ENCODE results near the gene SVEP1. TPM values are rescaled to one million over a fixed set of nuclear protein-coding genes. Genes with fewer than 3 reads are reported as not detected.

Gene SVEP1
- total RNA-seq, 2 donors from 2014 or later = 32.0 to 53.6 TPM

DNA sequence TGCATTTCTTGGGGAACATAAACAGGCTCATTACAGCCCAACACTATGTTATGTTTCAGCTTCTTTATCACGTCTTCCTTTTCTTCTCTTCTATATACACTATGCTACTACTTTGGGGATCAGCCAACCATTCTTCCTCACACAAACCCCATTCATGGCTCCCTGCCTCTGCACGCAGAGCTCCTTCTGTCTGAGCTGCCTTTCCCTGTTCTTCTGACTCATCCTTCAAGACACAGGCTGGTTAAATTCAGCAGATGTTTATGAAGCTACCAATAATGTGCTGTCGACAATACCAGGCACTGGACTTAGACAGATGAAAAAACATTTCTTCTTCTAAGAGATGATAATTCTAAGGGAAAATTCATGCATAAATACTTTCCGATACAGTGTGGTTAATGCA, 139.4 kb downstream of the SVEP1 start:
- no peaks in the 10 kb centered on the region for H3K27me3 ChIP-seq (replicated peaks; ENCODE audit: insufficient read depth)
- ATAC-seq (ENCODE audit: insufficient number of reproducible peaks, low FRiP score, low read depth) = no peak
- H3K36me3 ChIP-seq = no peaks in the 10 kb centered on the region
- H3K4me3 ChIP-seq = no peak overlapping the region
- no peak for DNase-seq (ENCODE audit: low spot score)
- H3K9me3 ChIP-seq = no peaks in the 10 kb centered on the region
- no peaks in the 10 kb centered on the region for H3K4me1 ChIP-seq (ENCODE audit: control insufficient read depth in 1 of 2, low read depth in 2 of 2)
- no peak overlapping the region for H3K27ac ChIP-seq
- TF ChIP-seq, protein P1, sequence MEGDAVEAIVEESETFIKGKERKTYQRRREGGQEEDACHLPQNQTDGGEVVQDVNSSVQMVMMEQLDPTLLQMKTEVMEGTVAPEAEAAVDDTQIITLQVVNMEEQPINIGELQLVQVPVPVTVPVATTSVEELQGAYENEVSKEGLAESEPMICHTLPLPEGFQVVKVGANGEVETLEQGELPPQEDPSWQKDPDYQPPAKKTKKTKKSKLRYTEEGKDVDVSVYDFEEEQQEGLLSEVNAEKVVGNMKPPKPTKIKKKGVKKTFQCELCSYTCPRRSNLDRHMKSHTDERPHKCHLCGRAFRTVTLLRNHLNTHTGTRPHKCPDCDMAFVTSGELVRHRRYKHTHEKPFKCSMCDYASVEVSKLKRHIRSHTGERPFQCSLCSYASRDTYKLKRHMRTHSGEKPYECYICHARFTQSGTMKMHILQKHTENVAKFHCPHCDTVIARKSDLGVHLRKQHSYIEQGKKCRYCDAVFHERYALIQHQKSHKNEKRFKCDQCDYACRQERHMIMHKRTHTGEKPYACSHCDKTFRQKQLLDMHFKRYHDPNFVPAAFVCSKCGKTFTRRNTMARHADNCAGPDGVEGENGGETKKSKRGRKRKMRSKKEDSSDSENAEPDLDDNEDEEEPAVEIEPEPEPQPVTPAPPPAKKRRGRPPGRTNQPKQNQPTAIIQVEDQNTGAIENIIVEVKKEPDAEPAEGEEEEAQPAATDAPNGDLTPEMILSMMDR (IDR thresholded peaks at IDR 0.05) = no peak

GRCh38 chr9:110432253-110432652, 147.3 kb downstream of the SVEP1 start:
- Histone ChIP-seq H3K4me3 (no peak overlapping the region), H3K27me3 (replicated peaks; ENCODE audit: insufficient read depth) (no peaks in the 10 kb centered on the region), H3K27ac (no peak overlapping the region), H3K36me3 (peaks cover 15% of the 10 kb centered on the region), H3K9me3 (no peaks in the 10 kb centered on the region), H3K4me1 (ENCODE audit: control insufficient read depth in 1 of 2, low read depth in 2 of 2) (no peaks in the 10 kb centered on the region)
- no peak for DNase-seq (ENCODE audit: low spot score)
- ATAC-seq (ENCODE audit: insufficient number of reproducible peaks, low FRiP score, low read depth) = no peak
- TF ChIP-seq, protein P1 (IDR thresholded peaks at IDR 0.05) = no peak

- Histone ChIP-seq H3K27me3 (replicated peaks; ENCODE audit: insufficient read depth) (no peaks in the 10 kb centered on the region), H3K4me3 (no peak overlapping the region), H3K36me3 (peaks cover 15% of the 10 kb centered on the region), H3K9me3 (no peaks in the 10 kb centered on the region), H3K4me1 (ENCODE audit: control insufficient read depth in 1 of 2, low read depth in 2 of 2) (no peaks in the 10 kb centered on the region), H3K27ac (no peak overlapping the region)
- DNase-seq (ENCODE audit: low spot score) (no peak), ATAC-seq (ENCODE audit: insufficient number of reproducible peaks, low FRiP score, low read depth) (no peak)
- TF ChIP-seq, protein P1 (IDR thresholded peaks at IDR 0.05) = no peak
These were observed 150.1 kb downstream of the SVEP1 start for GRCh38 chr9:110429453-110429852.

- Histone ChIP-seq H3K36me3 (peaks cover 11% of the 10 kb centered on the region), H3K9me3 (no peaks in the 10 kb centered on the region), H3K27me3 (replicated peaks; ENCODE audit: insufficient read depth) (no peaks in the 10 kb centered on the region), H3K4me3 (no peak overlapping the region), H3K4me1 (ENCODE audit: control insufficient read depth in 1 of 2, low read depth in 2 of 2) (no peaks in the 10 kb centered on the region), H3K27ac (no peak overlapping the region)
- ATAC-seq (ENCODE audit: insufficient number of reproducible peaks, low FRiP score, low read depth) = no peak
- TF ChIP-seq, protein P1 (IDR thresholded peaks at IDR 0.05) = peak; percentile 30
- DNase-seq (ENCODE audit: low spot score) = no peak
These were observed 151.9 kb downstream of the SVEP1 start for GRCh38 chr9:110427497-110428104.

- TF ChIP-seq, protein P1 (IDR thresholded peaks at IDR 0.05) = no peak
- H3K4me3 ChIP-seq = no peak overlapping the region
- ATAC-seq (ENCODE audit: insufficient number of reproducible peaks, low FRiP score, low read depth) (no peak), DNase-seq (ENCODE audit: low spot score) (no peak)
- H3K4me1 ChIP-seq (ENCODE audit: control insufficient read depth in 1 of 2, low read depth in 2 of 2) = no peaks in the 10 kb centered on the region
- H3K36me3 ChIP-seq = peaks cover 6% of the 10 kb centered on the region
- H3K27ac ChIP-seq = no peak overlapping the region
- no peaks in the 10 kb centered on the region for H3K27me3 ChIP-seq (replicated peaks; ENCODE audit: insufficient read depth)
- H3K9me3 ChIP-seq = no peaks in the 10 kb centered on the region
These were observed 153.4 kb downstream of the SVEP1 start for GRCh38 chr9:110426052-110426709.

Measured in thoracic aorta (tissue), 2 donors.